Right lung (tissue), 5 donors: Measurements from ENCODE around the gene GPR39. TPM values are rescaled to one million over a fixed set of nuclear protein-coding genes. Genes with fewer than 3 reads are reported as not detected.
"Not testable (repeated sequence)": the region's sequence is repeated elsewhere in the genome, so short reads cannot be mapped to it uniquely, and the experiment has no call there.

Experiments
- DNase-seq, 2 donors: peaks; one replicate each; pipeline ENCODE4 v3.0.0-alpha.2; 2013
- polyA plus RNA-seq, 5 donors: library from polyadenylated mRNA; unstranded; fragments of 120-200 nt; gene quantifications; one replicate each; pipeline versions ENCODE4 v1.2.1 to v1.2.3, GENCODE V29; 2013; ENCODE audit warnings: inconsistent platforms in 1 of 5, low replicate concordance in 1 of 5; ENCODE audit not compliant: insufficient read length in 5 of 5, insufficient read depth in 1 of 5

GPR39 gene
- polyA plus RNA-seq, 5 donors = 3.3 to 6.1 (median 4.1) TPM

GRCh38 chr2:132489150-132489549, 72.5 kb downstream of the GPR39 start:
- peak; percentile 10 to 14 for DNase-seq

GRCh38 chr2:132495881-132496280, 79.3 kb downstream of the GPR39 start:
- DNase-seq = no peak

DNA sequence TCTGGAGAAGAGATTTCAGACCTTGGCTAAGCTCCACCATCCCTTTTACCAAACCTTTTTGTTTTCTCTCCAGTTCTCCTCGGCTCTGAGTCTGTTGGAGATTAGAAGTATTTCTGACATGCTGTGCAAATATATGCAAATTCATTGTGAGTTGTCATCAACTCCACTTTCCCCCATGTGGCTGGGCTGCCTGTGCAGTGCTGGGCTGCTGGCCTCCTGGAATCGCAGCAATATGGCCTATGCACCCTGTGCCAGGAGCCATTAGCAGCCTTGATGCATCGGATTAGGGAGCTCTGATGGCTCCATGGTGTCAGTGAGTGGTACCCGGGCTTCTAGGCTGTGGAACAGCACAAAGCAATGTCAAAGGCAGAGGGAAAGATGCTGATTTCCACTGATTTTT, 80.0 kb downstream of the GPR39 start:
- DNase-seq = no peak

DNA sequence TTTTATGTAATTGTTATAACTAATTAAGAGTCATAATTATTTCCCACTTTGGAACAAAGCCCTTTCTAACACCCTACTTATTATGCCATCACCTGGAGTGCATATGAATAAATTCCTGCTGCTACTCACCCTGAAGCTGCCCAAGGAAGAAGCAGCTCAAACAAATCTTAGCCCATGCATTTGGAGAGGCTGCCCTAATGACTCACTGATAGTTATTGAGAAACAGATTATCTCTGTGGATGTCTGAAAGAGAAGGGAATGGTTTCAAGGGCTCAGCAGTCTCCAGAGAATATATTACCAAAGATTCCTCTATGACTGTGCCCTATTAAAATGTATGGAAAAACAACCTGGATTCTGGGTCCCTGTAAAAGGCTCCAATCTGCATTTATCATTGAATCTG, 81.0 kb downstream of the GPR39 start:
- DNase-seq = no peak

DNA sequence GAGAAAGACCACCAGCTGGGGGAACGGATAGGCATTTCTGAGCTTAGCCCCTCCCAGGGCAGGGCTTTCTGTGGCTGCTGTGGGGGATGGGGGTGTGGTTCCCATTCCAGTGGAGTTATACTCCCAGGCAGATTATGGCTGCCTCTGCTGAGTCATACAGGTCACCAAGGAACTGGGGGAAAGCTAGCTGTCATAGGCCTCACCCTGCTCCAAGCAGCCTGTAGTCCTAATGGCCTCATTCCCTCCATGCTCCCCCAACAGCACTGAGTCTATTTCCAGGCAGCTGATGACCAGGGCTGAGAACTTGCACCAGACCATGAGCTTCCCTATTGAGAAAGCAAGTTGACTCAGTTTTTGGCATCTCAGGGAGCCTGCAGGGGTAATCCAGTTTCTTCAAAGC, 87.1 kb downstream of the GPR39 start:
- DNase-seq = no peak

DNA sequence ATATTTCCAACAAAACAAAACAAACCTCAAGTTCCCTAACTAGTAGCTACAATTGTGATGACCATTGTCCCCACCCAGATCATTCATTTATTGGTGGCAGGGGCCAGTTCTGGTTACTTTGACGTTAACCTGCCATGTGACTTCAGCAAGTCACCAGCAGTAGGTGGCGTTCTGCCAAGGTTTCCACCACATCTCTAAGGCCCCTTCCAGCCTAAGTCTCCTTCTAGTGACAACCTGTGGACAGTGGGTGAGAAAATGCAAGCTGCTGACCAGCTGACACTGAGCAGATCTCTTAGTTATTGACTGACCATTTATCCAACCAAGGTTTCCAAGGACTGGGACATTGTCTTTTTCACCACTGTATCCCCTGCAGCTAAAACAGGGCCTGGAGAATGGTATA, 98.4 kb downstream of the GPR39 start:
- no peak for DNase-seq

DNA sequence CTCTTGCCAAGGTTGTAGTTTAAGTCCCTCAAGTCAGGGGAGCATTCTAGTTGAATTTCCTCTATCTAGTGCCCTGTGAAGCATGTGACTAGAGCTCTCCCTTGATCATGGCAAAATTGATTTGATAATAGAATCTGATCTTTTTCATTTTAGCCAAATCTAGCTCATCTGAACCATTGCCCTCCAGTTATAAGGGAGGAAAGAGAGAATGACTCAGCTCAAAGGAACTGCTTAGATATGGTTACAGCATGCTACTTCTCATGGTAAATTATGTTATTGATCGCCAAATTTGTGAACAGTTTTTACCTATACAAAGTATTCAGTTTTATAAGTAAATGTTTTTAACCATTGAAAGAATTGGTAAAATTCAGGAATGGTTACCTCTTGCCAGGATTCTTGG, 100.8 kb downstream of the GPR39 start:
- DNase-seq = no peak

DNA sequence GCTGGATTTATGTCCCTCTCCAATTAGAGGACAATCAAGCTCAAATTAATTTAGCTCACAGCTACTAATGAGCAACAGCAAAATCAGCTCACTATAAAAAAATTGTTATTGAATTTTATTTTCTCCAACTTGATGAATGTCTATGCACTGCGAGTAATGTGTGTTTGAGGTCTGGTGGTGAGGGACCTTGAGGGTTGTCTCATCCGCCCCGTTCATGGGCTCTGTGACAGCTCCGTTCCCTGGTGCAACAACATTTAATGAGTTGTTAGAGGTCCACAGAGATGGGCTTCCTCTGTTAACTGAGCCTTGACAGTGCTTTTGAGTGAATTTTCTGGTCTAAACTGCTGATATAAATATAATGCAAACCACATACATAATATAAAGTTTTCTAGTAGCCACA, 101.7 kb downstream of the GPR39 start:
- DNase-seq = no peak

DNA sequence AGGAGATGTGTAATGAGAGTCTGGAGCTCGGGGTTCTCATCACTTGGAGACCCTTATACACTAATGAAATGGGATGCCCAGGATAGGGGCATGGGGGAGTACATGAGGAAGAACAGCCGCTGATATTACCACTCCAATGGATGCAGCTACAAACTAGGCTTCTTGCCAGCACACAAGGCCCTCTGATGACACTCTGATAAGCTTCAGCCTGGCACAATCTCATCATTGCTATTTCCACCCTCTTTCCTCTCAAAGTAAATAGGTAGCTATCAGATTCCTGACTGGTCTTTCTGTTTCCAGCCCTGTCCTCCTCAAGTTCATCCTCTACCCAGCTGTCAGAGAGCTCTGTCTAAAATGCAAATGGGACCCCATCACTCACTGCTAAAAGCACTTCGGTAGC, 103.0 kb downstream of the GPR39 start:
- no peak for DNase-seq

- no peak for DNase-seq
Measured at GRCh38 chr2:132521341-132521740, 104.7 kb downstream of the GPR39 start.

- DNase-seq = no peak
Measured at GRCh38 chr2:132522901-132523300, 106.3 kb downstream of the GPR39 start.

GRCh38 chr2:132537061-132537460, 120.5 kb downstream of the GPR39 start:
- DNase-seq = not testable (repeated sequence)

DNA sequence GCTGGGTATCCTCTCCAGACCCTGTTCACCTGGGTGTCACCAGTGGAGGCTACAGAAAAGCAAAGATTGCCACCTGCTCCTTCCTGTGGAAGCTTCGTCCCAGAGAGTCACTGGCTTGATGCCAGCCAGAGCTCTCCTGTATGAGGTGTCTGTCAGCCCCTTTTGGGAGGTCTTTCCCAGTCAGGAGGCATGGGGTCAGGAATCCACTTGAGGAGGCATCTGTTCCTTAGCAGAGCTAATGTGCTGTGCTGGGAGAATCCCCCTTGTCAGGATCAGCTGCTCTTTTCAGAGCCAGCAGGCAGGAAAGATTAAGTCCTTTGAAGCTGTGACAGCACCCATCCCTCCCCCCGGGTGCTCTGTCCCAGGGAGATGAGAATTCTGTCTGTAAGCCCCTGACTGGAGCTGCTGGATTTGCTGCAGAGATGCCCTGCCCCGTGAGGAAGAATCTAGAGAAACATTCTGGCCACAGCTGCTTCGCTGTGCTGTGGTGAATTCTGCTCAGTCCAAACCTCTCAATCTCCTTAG, 121.8 kb downstream of the GPR39 start:
- DNase-seq = no peak

DNA sequence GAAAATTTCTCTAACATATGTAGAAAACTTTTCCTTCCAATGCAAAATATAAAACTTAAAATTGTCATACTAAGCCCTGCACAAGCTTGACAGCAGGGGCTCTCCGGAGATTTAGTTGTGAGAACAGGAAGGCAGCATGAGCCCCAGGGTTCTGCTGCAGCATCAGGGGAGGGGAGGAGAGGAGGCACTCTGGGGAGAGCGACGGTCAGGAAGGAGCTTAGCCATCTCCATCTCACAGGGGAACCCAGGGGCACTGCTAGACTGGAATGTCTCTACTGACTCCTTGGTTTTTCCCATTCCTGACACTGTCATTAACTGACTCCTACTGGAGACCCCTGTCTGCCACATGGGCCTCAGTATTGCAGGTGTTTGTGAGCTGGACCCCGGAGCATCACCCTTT, 123.6 kb downstream of the GPR39 start:
- DNase-seq = no peak

GRCh38 chr2:132542953-132543569, 126.5 kb downstream of the GPR39 start:
- no peak for DNase-seq

DNA sequence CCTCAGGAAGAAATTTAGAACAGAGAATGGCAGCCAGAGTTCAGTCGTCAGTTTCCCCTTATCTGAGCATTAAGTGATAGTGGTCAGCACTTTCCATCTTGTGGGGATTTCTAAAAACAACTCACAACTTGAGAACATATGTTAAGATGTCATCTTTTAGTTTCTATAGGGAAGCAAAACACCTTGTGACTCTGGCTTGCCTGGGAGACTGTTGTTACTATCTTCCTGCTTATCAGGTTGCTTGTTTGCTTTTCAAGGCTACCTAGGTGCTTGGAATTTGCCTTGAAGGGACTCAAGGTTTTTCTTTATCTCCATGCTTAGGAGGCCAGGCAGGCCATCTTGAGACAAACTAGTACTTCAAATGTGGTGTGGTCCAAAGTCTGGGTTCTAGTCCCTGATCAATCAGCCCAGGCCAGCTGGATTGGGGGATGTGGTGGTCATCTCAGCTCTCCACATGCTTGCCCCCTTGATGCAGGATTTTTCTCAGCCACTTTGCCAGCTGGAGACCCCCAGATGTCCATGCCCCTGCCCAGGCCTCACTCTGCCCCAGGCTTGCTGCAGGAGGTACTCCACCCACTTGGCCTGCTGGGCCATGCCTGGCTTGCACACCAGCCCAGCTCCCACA, 127.5 kb downstream of the GPR39 start:
- DNase-seq = no peak

- peak; percentile 49 to 52 for DNase-seq
Measured at GRCh38 chr2:132547090-132547687, 130.6 kb downstream of the GPR39 start.

- peak; percentile 5 to 25 for DNase-seq
Measured at GRCh38 chr2:132549935-132550670, 133.5 kb downstream of the GPR39 start.

GRCh38 chr2:132550946-132551345, 134.3 kb downstream of the GPR39 start:
- no peak for DNase-seq

DNA sequence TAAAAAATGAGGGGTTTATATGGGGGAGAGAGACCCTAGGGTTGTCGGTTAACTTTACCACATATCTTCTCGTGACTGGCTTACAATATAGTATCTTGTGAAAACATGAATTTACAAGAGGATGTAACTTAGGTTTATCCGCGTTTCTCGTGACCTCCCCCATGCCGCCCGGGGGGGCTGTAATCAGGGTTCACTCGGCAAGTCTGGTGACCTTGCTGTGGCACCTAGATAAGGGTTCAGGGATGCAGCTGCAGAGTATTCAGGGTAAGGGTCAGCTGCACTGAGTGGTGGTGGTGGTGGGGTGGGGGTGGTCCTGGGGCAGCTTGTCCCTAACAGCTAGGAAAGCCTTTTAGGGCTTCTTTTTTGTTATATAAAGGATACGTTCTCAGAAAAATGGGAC, 141.1 kb downstream of the GPR39 start:
- DNase-seq = no peak

DNA sequence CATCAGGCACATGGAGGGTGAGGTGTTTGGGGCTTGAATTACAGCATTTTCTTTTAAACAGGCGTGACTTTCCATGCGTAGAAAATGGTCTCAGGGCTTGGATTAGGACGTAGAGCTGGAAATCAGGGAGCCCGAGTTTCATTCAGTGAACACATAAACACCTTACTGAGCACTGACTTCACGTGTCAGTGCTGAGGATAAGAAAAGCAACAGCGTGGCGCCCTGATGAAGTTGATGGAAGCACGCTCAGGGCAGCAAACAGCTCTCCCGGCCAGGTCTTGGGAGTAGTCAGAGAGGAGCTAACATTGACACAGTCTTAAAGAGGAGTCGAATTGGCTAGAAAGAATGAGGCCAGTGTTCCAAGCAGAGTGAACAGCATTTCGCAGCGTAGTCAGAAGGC, 142.7 kb downstream of the GPR39 start:
- DNase-seq = no peak

- DNase-seq = no peak
Measured at GRCh38 chr2:132559921-132560320, 143.3 kb downstream of the GPR39 start.

DNA sequence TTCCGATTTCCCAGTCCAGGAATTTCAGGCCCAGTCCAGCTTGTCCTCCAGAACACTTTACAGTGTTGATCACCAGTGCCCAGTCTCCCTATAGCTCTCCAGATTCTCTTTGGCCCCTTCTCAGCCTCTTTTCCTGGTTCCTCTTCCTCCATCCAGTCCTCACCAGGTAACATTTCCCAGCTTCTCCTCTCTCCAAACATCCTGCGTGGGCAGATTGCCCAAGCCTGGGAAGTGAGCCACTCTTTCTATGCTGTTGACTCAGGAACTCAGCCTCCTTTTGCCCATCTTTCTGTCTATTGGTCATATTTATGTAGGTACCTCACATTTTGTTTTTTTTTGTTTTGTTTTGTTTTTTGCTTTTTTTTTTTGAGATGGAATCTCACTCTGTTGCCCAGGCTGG, 144.0 kb downstream of the GPR39 start:
- no peak for DNase-seq
